HepG2 (cell line): ENCODE measurements around the gene GBP1. TPM values are rescaled to one million over a fixed set of nuclear protein-coding genes. Genes with fewer than 3 reads are reported as not detected.
A peak's percentile ranks its signal among the peaks of the same experiment; 100 is the strongest.

Source experiments
- AGO2 ChIP-seq: fragments of 200-400 bp; formaldehyde crosslinking; optimal IDR thresholded peaks from 2 replicates; pipeline ENCODE3; 2017; ENCODE audit warnings: mild to moderate bottlenecking, low read depth, low read length, moderate library complexity
- BCLAF1 ChIP-seq: fragments of 450-650 bp; IDR thresholded peaks from 2 replicates; pipeline ENCODE4 v1.6.1; 2017; ENCODE audit warnings: mild to moderate bottlenecking
- CREM ChIP-seq, 2 experiments: sonication (generic) in 1 of 2; formaldehyde crosslinking in 1 of 2; IDR thresholded peaks; 2 replicates each; pipeline versions ENCODE4 v1.4.0 to v1.6.1; 2016 to 2020; ENCODE audit warnings: antibody characterized with exemption in 1 of 2, mild to moderate bottlenecking in 1 of 2, missing genetic modification reagents in 1 of 2
- IRF1 ChIP-seq: sonication (generic); formaldehyde crosslinking; IDR thresholded peaks from 2 replicates; pipeline ENCODE4 v1.4.0; 2020; ENCODE audit warnings: low read depth, mild to moderate bottlenecking, missing genetic modification reagents
- KLF16 ChIP-seq, 2 experiments: sonication (generic) in 1 of 2; formaldehyde crosslinking in 1 of 2; IDR thresholded peaks; 2 replicates each; pipeline versions ENCODE4 v1.6.1 to v1.8.0; 2016 to 2023; ENCODE audit warnings: missing genetic modification reagents in 2 of 2, missing compliant biosample characterization in 1 of 2
- KLF9 ChIP-seq: IDR thresholded peaks from 2 replicates; pipeline ENCODE4 v1.6.1; 2016; ENCODE audit warnings: low read depth
- MTA3 ChIP-seq: sonication (generic); formaldehyde crosslinking; IDR thresholded peaks from 2 replicates; pipeline ENCODE4 v1.4.0; 2020; ENCODE audit warnings: missing genetic modification reagents
- MXD4 ChIP-seq: IDR thresholded peaks from 2 replicates; pipeline ENCODE4 v1.6.1; 2016; ENCODE audit warnings: mild to moderate bottlenecking, missing biosample characterization, missing genetic modification reagents
- ZFP36L1 ChIP-seq: sonication (generic); formaldehyde crosslinking; IDR thresholded peaks from 2 replicates; pipeline ENCODE4 v1.8.0; 2022; ENCODE audit warnings: mild to moderate bottlenecking, missing genetic modification reagents, moderate library complexity
- ZFP41 ChIP-seq: sonication (generic); formaldehyde crosslinking; IDR thresholded peaks from 2 replicates; pipeline ENCODE4 v1.4.0; 2020; ENCODE audit warnings: mild to moderate bottlenecking, missing genetic modification reagents, borderline replicate concordance
- ZNF224 ChIP-seq: sonication (generic); formaldehyde crosslinking; IDR thresholded peaks from 2 replicates; pipeline ENCODE4 v1.5.0; 2020; ENCODE audit warnings: mild to moderate bottlenecking, missing genetic modification reagents
- ZNF274 ChIP-seq: sonication (generic); formaldehyde crosslinking; IDR thresholded peaks from 2 replicates; pipeline ENCODE4 v1.5.1; 2020; ENCODE audit warnings: mild to moderate bottlenecking, missing genetic modification reagents
- ZNF276 ChIP-seq: sonication (generic); formaldehyde crosslinking; IDR thresholded peaks from 2 replicates; pipeline ENCODE4 v1.4.0; 2020; ENCODE audit warnings: mild to moderate bottlenecking, low read depth, missing genetic modification reagents
- ZNF3 ChIP-seq: IDR thresholded peaks from 2 replicates; pipeline ENCODE4 v1.7.0; 2017; ENCODE audit warnings: inconsistent platforms
- ZNF501 ChIP-seq: sonication (generic); formaldehyde crosslinking; IDR thresholded peaks from 2 replicates; pipeline ENCODE4 v1.5.1; 2020; ENCODE audit warnings: mild to moderate bottlenecking, moderate library complexity, missing genetic modification reagents
- ZNF546 ChIP-seq: sonication (generic); formaldehyde crosslinking; conservative IDR thresholded peaks from 2 replicates; pipeline ENCODE4 v1.8.1; 2023; ENCODE audit warnings: mild to moderate bottlenecking, missing genetic modification reagents
- ZNF570 ChIP-seq: sonication (generic); formaldehyde crosslinking; IDR thresholded peaks from 2 replicates; pipeline ENCODE4 v1.4.0; 2020; ENCODE audit warnings: mild to moderate bottlenecking, missing genetic modification reagents, borderline replicate concordance
- ZNF607 ChIP-seq: sonication (generic); formaldehyde crosslinking; IDR thresholded peaks from 2 replicates; pipeline ENCODE4 v1.5.1; 2020; ENCODE audit warnings: missing genetic modification reagents, mild to moderate bottlenecking, borderline replicate concordance
- ZNF687 ChIP-seq: sonication (generic); formaldehyde crosslinking; IDR thresholded peaks from 2 replicates; pipeline ENCODE4 v1.5.1; 2020; ENCODE audit warnings: mild to moderate bottlenecking, missing genetic modification reagents, moderate library complexity
- ZSCAN12 ChIP-seq: sonication (generic); formaldehyde crosslinking; IDR thresholded peaks from 2 replicates; pipeline ENCODE4 v1.9.0; 2021; ENCODE audit warnings: mild to moderate bottlenecking, missing genetic modification reagents
- ZSCAN25 ChIP-seq: sonication (generic); formaldehyde crosslinking; IDR thresholded peaks from 2 replicates; pipeline ENCODE4 v1.8.0; 2022; ENCODE audit warnings: mild to moderate bottlenecking, missing genetic modification reagents
- polyA plus RNA-seq, 8 experiments: library from polyadenylated mRNA; depleted of rRNA in 3 of 8; stranded (reverse) in 7 of 8; unstranded in 1 of 8; fragments of >200 nt; fragmentation: Illumina TruSeq in 4 of 8; extraction: Trizol in 4 of 8; gene quantifications; 2 replicates each; pipeline versions ENCODE4 v1.2.1 to v1.2.3, GENCODE V29; 2011 to 2016; ENCODE audit warnings: low read depth in 4 of 8, missing spikeins in 1 of 8, mixed read lengths in 1 of 8; ENCODE audit not compliant: insufficient read depth in 1 of 8
- total RNA-seq, 5 experiments: library from RNA; depleted of rRNA; stranded (reverse); fragments of >200 nt; fragmentation: Illumina TruSeq; extraction: Trizol; gene quantifications; 2 replicates each; pipeline ENCODE4 v1.2.3, GENCODE V29; 2016; ENCODE audit warnings: low read depth in 1 of 5

Gene GBP1
- total and polyA plus RNA-seq, 2 of the 13 experiments (the other 11 are each of a cell fraction or from before 2014, with no cell fraction given), result 0.62 to 2.3 TPM

- TF ChIP-seq BCLAF1 (no peak), CREM (IDR thresholded peaks at IDR 0.05) (peak; percentile 70), CREM (CRISPR knock-in tag; IDR thresholded peaks at IDR 0.05) (no peak), AGO2 (no peak), ZFP36L1 (CRISPR knock-in tag) (no peak), KLF9 (CRISPR knock-in tag) (no peak), IRF1 (CRISPR knock-in tag) (no peak), ZNF501 (CRISPR knock-in tag) (no peak), KLF16 (CRISPR knock-in tag; IDR thresholded peaks at IDR 0.05) (peak in 1 of 2 experiments; percentile 69; a peak in 2 of 4 replicates), ZNF570 (CRISPR knock-in tag) (no peak), ZSCAN25 (CRISPR knock-in tag) (no peak; the same call in 1 of the 2 replicates), ZNF274 (CRISPR knock-in tag) (no peak), ZNF3 (no peak), ZNF224 (no peak), ZSCAN12 (CRISPR knock-in tag) (no peak), ZNF276 (no peak), ZNF687 (CRISPR knock-in tag) (no peak), ZNF607 (CRISPR knock-in tag) (no peak), MTA3 (CRISPR knock-in tag) (no peak), MXD4 (CRISPR knock-in tag) (no peak), ZNF546 (CRISPR knock-in tag) (no peak), ZFP41 (no peak)
Measured at GRCh38 chr1:89044970-89045721, 19.9 kb downstream of the GBP1 start (continued).
